ENCODE results near the gene NBAS.

DNA sequence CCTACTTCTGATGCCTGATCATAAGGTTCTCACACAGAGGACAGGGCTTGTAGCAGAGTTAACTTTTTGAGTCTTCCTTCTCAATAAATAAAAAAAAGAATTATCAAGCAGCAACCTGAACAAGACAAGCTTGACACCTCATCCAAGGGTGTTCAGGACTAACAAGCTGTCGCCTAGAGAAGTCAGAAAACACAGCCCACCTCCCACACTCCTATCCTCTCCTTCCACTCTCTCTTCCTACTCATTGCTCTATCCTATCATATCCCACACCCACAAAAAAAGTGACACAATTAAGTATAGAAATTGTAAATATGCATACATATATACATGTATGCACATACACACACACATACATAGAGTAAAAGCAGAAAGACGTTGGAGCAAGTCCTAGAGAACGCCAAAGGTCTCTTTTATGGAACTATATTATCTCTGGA, 5.4 kb downstream of the NBAS start:
- no peak for TF ChIP-seq NFIC (IDR thresholded peaks at IDR 0.05; ENCODE audit: low read depth, low read length)
- TF ChIP-seq, protein P1, sequence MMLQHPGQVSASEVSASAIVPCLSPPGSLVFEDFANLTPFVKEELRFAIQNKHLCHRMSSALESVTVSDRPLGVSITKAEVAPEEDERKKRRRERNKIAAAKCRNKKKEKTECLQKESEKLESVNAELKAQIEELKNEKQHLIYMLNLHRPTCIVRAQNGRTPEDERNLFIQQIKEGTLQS (IDR thresholded peaks at IDR 0.05; ENCODE audit: borderline replicate concordance, extremely low read depth, low read depth, low read length) = no peak
- no peak for TF ChIP-seq MYB (IDR thresholded peaks at IDR 0.05; ENCODE audit: borderline replicate concordance, low read depth, low read length)
- TF ChIP-seq SREBF2 (IDR thresholded peaks at IDR 0.05; ENCODE audit: low read length) = no peak
- TF ChIP-seq KDM1A (IDR thresholded peaks at IDR 0.05; ENCODE audit: borderline replicate concordance) = no peak
- TF ChIP-seq ESRRA (IDR thresholded peaks at IDR 0.05; ENCODE audit: low read length) = no peak
- TF ChIP-seq, protein P2, sequence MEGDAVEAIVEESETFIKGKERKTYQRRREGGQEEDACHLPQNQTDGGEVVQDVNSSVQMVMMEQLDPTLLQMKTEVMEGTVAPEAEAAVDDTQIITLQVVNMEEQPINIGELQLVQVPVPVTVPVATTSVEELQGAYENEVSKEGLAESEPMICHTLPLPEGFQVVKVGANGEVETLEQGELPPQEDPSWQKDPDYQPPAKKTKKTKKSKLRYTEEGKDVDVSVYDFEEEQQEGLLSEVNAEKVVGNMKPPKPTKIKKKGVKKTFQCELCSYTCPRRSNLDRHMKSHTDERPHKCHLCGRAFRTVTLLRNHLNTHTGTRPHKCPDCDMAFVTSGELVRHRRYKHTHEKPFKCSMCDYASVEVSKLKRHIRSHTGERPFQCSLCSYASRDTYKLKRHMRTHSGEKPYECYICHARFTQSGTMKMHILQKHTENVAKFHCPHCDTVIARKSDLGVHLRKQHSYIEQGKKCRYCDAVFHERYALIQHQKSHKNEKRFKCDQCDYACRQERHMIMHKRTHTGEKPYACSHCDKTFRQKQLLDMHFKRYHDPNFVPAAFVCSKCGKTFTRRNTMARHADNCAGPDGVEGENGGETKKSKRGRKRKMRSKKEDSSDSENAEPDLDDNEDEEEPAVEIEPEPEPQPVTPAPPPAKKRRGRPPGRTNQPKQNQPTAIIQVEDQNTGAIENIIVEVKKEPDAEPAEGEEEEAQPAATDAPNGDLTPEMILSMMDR (IDR thresholded peaks at IDR 0.05 in 2 of 3, conservative IDR thresholded peaks at IDR 0.05 in 1 of 3; ENCODE audit: control insufficient read depth in 2 of 3, extremely low read depth in 1 of 3, insufficient read depth in 1 of 3, low read depth in 3 of 3, low read length in 3 of 3) = no peak
- TF ChIP-seq IKZF1 (conservative IDR thresholded peaks at IDR 0.05) = no peak
- TF ChIP-seq POLR2AphosphoS5 (IDR thresholded peaks at IDR 0.05; ENCODE audit: low read length) = no peak
- TF ChIP-seq POLR2A (IDR thresholded peaks at IDR 0.05; ENCODE audit: low read depth, low read length) = no peak
- TF ChIP-seq SUZ12 (IDR thresholded peaks at IDR 0.05; ENCODE audit: unreplicated experiment) = no peak
- TF ChIP-seq, protein P3, sequence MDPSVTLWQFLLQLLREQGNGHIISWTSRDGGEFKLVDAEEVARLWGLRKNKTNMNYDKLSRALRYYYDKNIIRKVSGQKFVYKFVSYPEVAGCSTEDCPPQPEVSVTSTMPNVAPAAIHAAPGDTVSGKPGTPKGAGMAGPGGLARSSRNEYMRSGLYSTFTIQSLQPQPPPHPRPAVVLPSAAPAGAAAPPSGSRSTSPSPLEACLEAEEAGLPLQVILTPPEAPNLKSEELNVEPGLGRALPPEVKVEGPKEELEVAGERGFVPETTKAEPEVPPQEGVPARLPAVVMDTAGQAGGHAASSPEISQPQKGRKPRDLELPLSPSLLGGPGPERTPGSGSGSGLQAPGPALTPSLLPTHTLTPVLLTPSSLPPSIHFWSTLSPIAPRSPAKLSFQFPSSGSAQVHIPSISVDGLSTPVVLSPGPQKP (IDR thresholded peaks at IDR 0.05; ENCODE audit: low read depth, low read length) = no peak
- TF ChIP-seq EZH2 (IDR thresholded peaks at IDR 0.05; ENCODE audit: borderline replicate concordance, control insufficient read depth, low read depth, low read length) = no peak

All from GM12878 (cell line).